Effector memory CD4-positive, alpha-beta T cell (primary cell): ENCODE results near the gene HACD1.
A peak's percentile ranks its signal among the peaks of the same experiment; 100 is the strongest.

ENCODE experiments used
- DNase-seq, 3 donors: peaks; one replicate each; pipeline ENCODE4 v3.0.0-alpha.2; 2020
- H3K27ac ChIP-seq: 2 replicates; pipeline ENCODE4 v1.7.0; 2013; ENCODE audit warnings: mild to moderate bottlenecking, low read length, moderate library complexity; ENCODE audit not compliant: insufficient read depth, poor library complexity, severe bottlenecking
- H3K27me3 ChIP-seq: replicated peaks from 2 replicates; pipeline ENCODE4 v1.7.0; 2013; ENCODE audit warnings: mild to moderate bottlenecking, low read length; ENCODE audit not compliant: insufficient read depth, control insufficient read depth, poor library complexity, severe bottlenecking
- H3K36me3 ChIP-seq: 2 replicates; pipeline ENCODE4 v1.7.0; 2013; ENCODE audit warnings: mild to moderate bottlenecking, low read length, moderate library complexity; ENCODE audit not compliant: control insufficient read depth, insufficient read depth
- H3K4me1 ChIP-seq: 2 replicates; pipeline ENCODE4 v1.7.0; 2013; ENCODE audit warnings: low read length, mild to moderate bottlenecking; ENCODE audit not compliant: control insufficient read depth, insufficient read depth, poor library complexity, severe bottlenecking
- H3K4me3 ChIP-seq: 2 replicates; pipeline ENCODE4 v1.7.0; 2013; ENCODE audit warnings: low read length, low read depth, mild to moderate bottlenecking; ENCODE audit not compliant: insufficient read depth, poor library complexity, severe bottlenecking
- H3K9me3 ChIP-seq: 2 replicates; pipeline ENCODE4 v1.7.0; 2013; ENCODE audit warnings: mild to moderate bottlenecking, low read length, moderate library complexity; ENCODE audit not compliant: control insufficient read depth

Gene HACD1

GRCh38 chr10:17655009-17655408 lies 37.8 kb upstream of the HACD1 start:
- no peaks in the 10 kb centered on the region for H3K27me3 ChIP-seq
- no peaks in the 10 kb centered on the region for H3K4me1 ChIP-seq
- H3K9me3 ChIP-seq, result peaks cover 6% of the 10 kb centered on the region
- H3K4me3 ChIP-seq, result no peak overlapping the region
- DNase-seq, result no peak
- peak overlapping the region; percentile 41 for H3K27ac ChIP-seq
- H3K36me3 ChIP-seq, result no peaks in the 10 kb centered on the region

GRCh38 chr10:17652585-17652984 lies 35.4 kb upstream of the HACD1 start:
- Histone ChIP-seq H3K36me3 (no peaks in the 10 kb centered on the region), H3K27ac (no peak overlapping the region), H3K4me1 (peaks cover 4% of the 10 kb centered on the region), H3K9me3 (peaks cover 6% of the 10 kb centered on the region), H3K27me3 (no peaks in the 10 kb centered on the region), H3K4me3 (no peak overlapping the region)
- no peak for DNase-seq

GRCh38 chr10:17651896-17652295 lies 34.7 kb upstream of the HACD1 start:
- DNase-seq, result no peak
- H3K36me3 ChIP-seq, result no peaks in the 10 kb centered on the region
- H3K4me3 ChIP-seq, result no peak overlapping the region
- H3K27ac ChIP-seq, result no peak overlapping the region
- H3K4me1 ChIP-seq, result peaks cover 4% of the 10 kb centered on the region
- H3K9me3 ChIP-seq, result peaks cover 6% of the 10 kb centered on the region
- H3K27me3 ChIP-seq, result no peaks in the 10 kb centered on the region

- Histone ChIP-seq H3K4me3 (no peak overlapping the region), H3K4me1 (peaks cover 15% of the 10 kb centered on the region), H3K27ac (no peak overlapping the region), H3K27me3 (no peaks in the 10 kb centered on the region), H3K36me3 (no peaks in the 10 kb centered on the region), H3K9me3 (peaks cover 6% of the 10 kb centered on the region)
- no peak for DNase-seq
These were observed 33.2 kb upstream of the HACD1 start for GRCh38 chr10:17650416-17650815.

- H3K4me1 ChIP-seq, result peaks cover 18% of the 10 kb centered on the region
- DNase-seq, result no peak
These were observed 32.7 kb upstream of the HACD1 start for GRCh38 chr10:17649836-17650235.

GRCh38 chr10:17649052-17649451 lies 31.9 kb upstream of the HACD1 start:
- no peak for DNase-seq
- Histone ChIP-seq H3K4me3 (peak overlapping the region; percentile 1), H3K9me3 (peaks cover 6% of the 10 kb centered on the region), H3K36me3 (no peaks in the 10 kb centered on the region), H3K27ac (peak overlapping the region; percentile 58), H3K27me3 (no peaks in the 10 kb centered on the region), H3K4me1 (peaks cover 18% of the 10 kb centered on the region)

More at GRCh38 chr10:17649836-17650235, 32.7 kb upstream of the HACD1 start:
- Histone ChIP-seq H3K27me3 (no peaks in the 10 kb centered on the region), H3K36me3 (no peaks in the 10 kb centered on the region), H3K9me3 (peaks cover 6% of the 10 kb centered on the region), H3K4me3 (no peak overlapping the region), H3K27ac (no peak overlapping the region)

- peak overlapping the region; percentile 1 for H3K4me3 ChIP-seq
- no peaks in the 10 kb centered on the region for H3K36me3 ChIP-seq
- H3K4me1 ChIP-seq, result peaks cover 18% of the 10 kb centered on the region
- DNase-seq, result peak; percentile 38 to 54 (median 47)
- H3K27ac ChIP-seq, result peak overlapping the region; percentile 58
- no peaks in the 10 kb centered on the region for H3K27me3 ChIP-seq
- H3K9me3 ChIP-seq, result peaks cover 2% of the 10 kb centered on the region
These were observed 31.3 kb upstream of the HACD1 start for GRCh38 chr10:17648243-17649035.

- Histone ChIP-seq H3K9me3 (no peaks in the 10 kb centered on the region), H3K27me3 (no peaks in the 10 kb centered on the region), H3K4me1 (peaks cover 24% of the 10 kb centered on the region), H3K36me3 (no peaks in the 10 kb centered on the region), H3K4me3 (no peak overlapping the region), H3K27ac (no peak overlapping the region)
- no peak for DNase-seq
These were observed 30.2 kb upstream of the HACD1 start for GRCh38 chr10:17647326-17647725.

GRCh38 chr10:17645621-17646345 lies 28.6 kb upstream of the HACD1 start:
- H3K27ac ChIP-seq, result peak overlapping the region; percentile 96

GRCh38 chr10:17644485-17644943 lies 27.3 kb upstream of the HACD1 start:
- no peaks in the 10 kb centered on the region for H3K9me3 ChIP-seq
- peak overlapping the region; percentile 96 for H3K27ac ChIP-seq
- no peak for DNase-seq
- no peaks in the 10 kb centered on the region for H3K36me3 ChIP-seq
- H3K27me3 ChIP-seq, result no peaks in the 10 kb centered on the region
- H3K4me3 ChIP-seq, result peak overlapping the region; percentile 78
- peaks cover 20% of the 10 kb centered on the region for H3K4me1 ChIP-seq

More at GRCh38 chr10:17645621-17646345, 28.6 kb upstream of the HACD1 start:
- Histone ChIP-seq H3K36me3 (no peaks in the 10 kb centered on the region), H3K9me3 (no peaks in the 10 kb centered on the region), H3K4me3 (peak overlapping the region; percentile 78), H3K4me1 (peaks cover 24% of the 10 kb centered on the region), H3K27me3 (no peaks in the 10 kb centered on the region)
- no peak for DNase-seq
